GM18519 (cell line): Measurements from ENCODE around the gene SH2D5.

ENCODE experiments used
- ATAC-seq: cut with Tn5 transposase; IDR thresholded peaks from one replicate; pipeline ENCODE4 v1.9.1; 2021; ENCODE audit warnings: mild to moderate bottlenecking, moderate library complexity; ENCODE audit not compliant: unreplicated experiment, low FRiP score

SH2D5 gene

DNA sequence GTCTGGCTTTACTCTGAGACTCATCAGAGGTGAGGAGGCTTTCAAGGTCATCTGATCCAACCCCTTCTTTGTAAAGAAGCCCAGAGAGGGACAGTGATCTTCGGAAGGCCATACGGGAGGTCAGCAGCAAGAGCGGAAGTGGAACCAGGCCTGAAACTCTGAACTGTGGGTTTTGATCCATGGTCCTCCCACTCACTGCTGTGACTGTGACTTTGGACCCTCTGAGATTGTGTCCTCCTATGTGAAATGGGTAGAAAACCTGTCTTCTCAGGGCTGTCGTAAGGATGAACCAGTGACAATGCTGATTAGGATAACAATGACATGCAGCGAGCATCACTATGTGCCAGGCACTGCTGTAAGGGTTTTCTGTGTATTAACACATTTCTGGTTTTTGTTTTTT, 61.6 kb downstream of the SH2D5 start:
- no peak for ATAC-seq
